A375 (cell line): Measurements from ENCODE around the gene PGBD4. TPM values are rescaled to one million over a fixed set of nuclear protein-coding genes. Genes with fewer than 3 reads are reported as not detected.

Experiments used
- total RNA-seq: library from RNA; depleted of rRNA; stranded (reverse); fragments of >200 nt; shearing (Covaris generic); gene quantifications from 2 replicates; pipeline ENCODE4 v1.2.3, GENCODE V29; 2014; rRNA removed

The PGBD4 gene
- total RNA-seq = 2.3 TPM in 2 replicates

DNA sequence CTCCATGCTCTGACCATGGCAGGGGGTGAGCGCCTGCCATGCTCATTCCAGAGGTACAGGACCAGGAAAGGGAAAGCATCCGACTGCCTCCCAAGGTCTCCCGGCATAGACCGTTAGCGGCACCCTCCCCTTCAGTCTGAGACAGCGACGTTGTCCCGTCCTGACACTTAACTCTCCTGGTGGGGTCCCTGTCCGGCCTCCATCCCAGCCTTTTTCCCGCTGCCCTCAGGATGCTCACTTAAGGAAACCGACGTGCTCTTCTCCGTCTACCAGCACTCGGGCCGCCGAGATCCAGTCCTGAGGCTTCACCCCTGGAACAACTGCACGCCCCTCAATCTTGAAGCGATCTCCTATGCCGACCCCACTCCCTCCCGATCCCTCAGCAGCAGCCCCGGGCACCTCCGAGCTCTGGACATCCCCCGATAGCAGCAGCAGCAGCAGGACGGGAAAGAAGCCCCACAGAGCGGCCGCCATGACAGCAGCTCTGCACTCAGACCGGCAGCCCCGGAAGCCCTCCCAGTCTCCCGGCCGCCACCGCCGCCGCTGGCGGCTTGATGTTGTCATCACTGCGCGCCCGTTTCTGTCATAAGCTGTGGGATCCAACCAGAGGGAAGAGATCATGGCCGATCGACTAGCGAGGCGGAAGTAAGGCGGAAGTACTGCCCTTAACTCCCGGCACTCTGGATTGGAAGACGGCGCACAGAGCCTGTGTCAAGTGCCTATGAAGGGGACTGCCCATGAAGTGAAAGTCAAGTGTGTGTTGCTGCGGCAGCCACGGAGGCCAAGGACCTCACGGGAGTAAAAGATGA is at the start of gene PGBD4, which contains the start of gene EMC7:
Gene PGBD4 (plus strand): TSS at position 718 of the 809 bp plus-strand sequence. CDS start 449 bp downstream, outside the sequence.
Gene EMC7 (minus strand): TSS at position 497 of the 809 bp plus-strand sequence. CDS start 23 bp downstream, at position 474.

Other genes starting within 250 kb of the PGBD4 start
- gene CHRM5, start 133.6 kb upstream of the PGBD4 start, total RNA-seq = not detected in 2 replicates
- 21.3 and 23.7 TPM in 2 replicates for gene AVEN, start 62.9 kb upstream of the PGBD4 start, total RNA-seq
- 44.5 and 46.6 TPM in 2 replicates for gene EMC7, start 221 bp upstream of the PGBD4 start, total RNA-seq
- gene KATNBL1, start 108.0 kb downstream of the PGBD4 start, total RNA-seq = 21.3 and 40.5 TPM in 2 replicates
- 303 and 398 TPM in 2 replicates for gene EMC4, start 122.9 kb downstream of the PGBD4 start, total RNA-seq
- gene SLC12A6, start 235.7 kb downstream of the PGBD4 start, total RNA-seq = 6.8 and 6.9 TPM in 2 replicates
- gene NOP10, start 241.1 kb downstream of the PGBD4 start, total RNA-seq = 103 and 165 TPM in 2 replicates
- not detected in 2 replicates for gene NUTM1, start 241.2 kb downstream of the PGBD4 start, total RNA-seq